Adipocyte (in vitro differentiated cells): ENCODE measurements around the gene APOL5.
A peak's percentile ranks its signal among the peaks of the same experiment; 100 is the strongest.

ENCODE experiments used
- DNase-seq: peaks from one replicate; pipeline ENCODE4 v3.0.0-alpha.2; 2015; ENCODE audit warnings: low read depth
- H3K27me3 ChIP-seq: replicated peaks from 2 replicates; pipeline ENCODE4 v1.7.0; 2013; ENCODE audit warnings: mild to moderate bottlenecking, low read length, moderate library complexity; ENCODE audit not compliant: control insufficient read depth, insufficient read depth
- H3K36me3 ChIP-seq: 2 replicates; pipeline ENCODE4 v1.7.0; 2013; ENCODE audit warnings: low read length, mild to moderate bottlenecking, moderate library complexity; ENCODE audit not compliant: control insufficient read depth, insufficient read depth, severe bottlenecking
- H3K4me1 ChIP-seq: 2 replicates; pipeline ENCODE4 v1.7.0; 2013; ENCODE audit warnings: mild to moderate bottlenecking, low read length, moderate library complexity; ENCODE audit not compliant: control insufficient read depth, insufficient read depth
- H3K4me3 ChIP-seq: 2 replicates; pipeline ENCODE4 v1.7.0; 2013; ENCODE audit warnings: mild to moderate bottlenecking, low read length, moderate library complexity
- H3K9ac ChIP-seq: 2 replicates; pipeline ENCODE4 v1.7.0; 2013; ENCODE audit warnings: mild to moderate bottlenecking, low read length, moderate library complexity
- H3K9me3 ChIP-seq: 2 replicates; pipeline ENCODE4 v1.7.0; 2013; ENCODE audit warnings: mild to moderate bottlenecking, low read length, moderate library complexity; ENCODE audit not compliant: control insufficient read depth

APOL5 gene

GRCh38 chr22:35743326-35743860, 25.7 kb downstream of the APOL5 start:
- Histone ChIP-seq H3K4me3 (no peak overlapping the region), H3K9me3 (no peaks in the 10 kb centered on the region), H3K4me1 (peaks cover 68% of the 10 kb centered on the region), H3K27me3 (no peaks in the 10 kb centered on the region), H3K9ac (peak overlapping the region; percentile 5), H3K36me3 (peaks cover 40% of the 10 kb centered on the region)
- peak; percentile 34 for DNase-seq

GRCh38 chr22:35746248-35746647, 28.6 kb downstream of the APOL5 start:
- H3K27me3 ChIP-seq, result no peaks in the 10 kb centered on the region
- H3K9ac ChIP-seq, result no peak overlapping the region
- peaks cover 45% of the 10 kb centered on the region for H3K36me3 ChIP-seq
- H3K4me3 ChIP-seq, result no peak overlapping the region
- H3K9me3 ChIP-seq, result no peaks in the 10 kb centered on the region
- H3K4me1 ChIP-seq, result peaks cover 43% of the 10 kb centered on the region
- DNase-seq, result no peak

GRCh38 chr22:35746946-35747703, 29.5 kb downstream of the APOL5 start:
- Histone ChIP-seq H3K9ac (no peak overlapping the region), H3K9me3 (no peaks in the 10 kb centered on the region), H3K4me3 (no peak overlapping the region), H3K27me3 (no peaks in the 10 kb centered on the region), H3K36me3 (peaks cover 49% of the 10 kb centered on the region), H3K4me1 (peaks cover 34% of the 10 kb centered on the region)
- DNase-seq, result peak; percentile 26

- Histone ChIP-seq H3K9me3 (no peaks in the 10 kb centered on the region), H3K4me3 (no peak overlapping the region), H3K9ac (no peak overlapping the region), H3K36me3 (peaks cover 42% of the 10 kb centered on the region), H3K27me3 (no peaks in the 10 kb centered on the region), H3K4me1 (peaks cover 29% of the 10 kb centered on the region)
- DNase-seq, result no peak
Observed at GRCh38 chr22:35749808-35750207, 32.1 kb downstream of the APOL5 start.

GRCh38 chr22:35752006-35752862, 34.6 kb downstream of the APOL5 start:
- peaks cover 34% of the 10 kb centered on the region for H3K36me3 ChIP-seq
- H3K4me3 ChIP-seq, result peak overlapping the region; percentile 42
- no peaks in the 10 kb centered on the region for H3K9me3 ChIP-seq
- H3K9ac ChIP-seq, result peak overlapping the region; percentile 50
- H3K4me1 ChIP-seq, result peaks cover 16% of the 10 kb centered on the region
- no peak for DNase-seq
- H3K27me3 ChIP-seq, result no peaks in the 10 kb centered on the region

GRCh38 chr22:35752863-35753189, 35.2 kb downstream of the APOL5 start:
- H3K9ac ChIP-seq, result peak overlapping the region; percentile 50
- DNase-seq, result peak; percentile 31
- no peaks in the 10 kb centered on the region for H3K27me3 ChIP-seq
- peaks cover 12% of the 10 kb centered on the region for H3K4me1 ChIP-seq
- peaks cover 37% of the 10 kb centered on the region for H3K36me3 ChIP-seq
- peak overlapping the region; percentile 42 for H3K4me3 ChIP-seq
- H3K9me3 ChIP-seq, result no peaks in the 10 kb centered on the region

- Histone ChIP-seq H3K27me3 (no peaks in the 10 kb centered on the region), H3K36me3 (peaks cover 53% of the 10 kb centered on the region), H3K9me3 (no peaks in the 10 kb centered on the region), H3K4me3 (no peak overlapping the region), H3K9ac (no peak overlapping the region), H3K4me1 (peaks cover 12% of the 10 kb centered on the region)
- DNase-seq, result no peak
Observed at GRCh38 chr22:35754761-35755160, 37.1 kb downstream of the APOL5 start.

GRCh38 chr22:35756722-35757121, 39.0 kb downstream of the APOL5 start:
- H3K9me3 ChIP-seq, result no peaks in the 10 kb centered on the region
- H3K9ac ChIP-seq, result no peak overlapping the region
- no peak for DNase-seq
- H3K36me3 ChIP-seq, result peaks cover 64% of the 10 kb centered on the region
- peaks cover 12% of the 10 kb centered on the region for H3K4me1 ChIP-seq
- no peak overlapping the region for H3K4me3 ChIP-seq
- no peaks in the 10 kb centered on the region for H3K27me3 ChIP-seq

- H3K27me3 ChIP-seq, result no peaks in the 10 kb centered on the region
- H3K9ac ChIP-seq, result no peak overlapping the region
- H3K4me1 ChIP-seq, result no peaks in the 10 kb centered on the region
- peaks cover 60% of the 10 kb centered on the region for H3K36me3 ChIP-seq
- DNase-seq, result no peak
- no peak overlapping the region for H3K4me3 ChIP-seq
- H3K9me3 ChIP-seq, result no peaks in the 10 kb centered on the region
Observed at GRCh38 chr22:35758394-35758793, 40.7 kb downstream of the APOL5 start.

GRCh38 chr22:35761037-35761436, 43.4 kb downstream of the APOL5 start:
- H3K9ac ChIP-seq, result no peak overlapping the region
- H3K4me1 ChIP-seq, result no peaks in the 10 kb centered on the region
- peaks cover 44% of the 10 kb centered on the region for H3K36me3 ChIP-seq
- H3K4me3 ChIP-seq, result no peak overlapping the region
- DNase-seq, result no peak
- no peaks in the 10 kb centered on the region for H3K9me3 ChIP-seq
- no peaks in the 10 kb centered on the region for H3K27me3 ChIP-seq
